ENCODE data around the gene SNAP47.

Gene SNAP47

GRCh38 chr1:227753999-227754711 is 18.9 kb downstream of the SNAP47 start:
- DNase-seq, result no peak

GRCh38 chr1:227754958-227755357 is 19.7 kb downstream of the SNAP47 start:
- no peak for DNase-seq

GRCh38 chr1:227756172-227756959 is 21.1 kb downstream of the SNAP47 start:
- DNase-seq, result no peak

GRCh38 chr1:227757781-227758180 is 22.5 kb downstream of the SNAP47 start:
- DNase-seq, result no peak

GRCh38 chr1:227758366-227758765 is 23.1 kb downstream of the SNAP47 start:
- no peak for DNase-seq

- no peak for DNase-seq
Measured at GRCh38 chr1:227759341-227760300, 24.4 kb downstream of the SNAP47 start.

- no peak for DNase-seq
Measured at GRCh38 chr1:227760377-227760776, 25.1 kb downstream of the SNAP47 start.

- no peak for DNase-seq
Measured at GRCh38 chr1:227761621-227762230, 26.5 kb downstream of the SNAP47 start.

- peak; percentile 95 for DNase-seq
Measured at GRCh38 chr1:227762231-227762911, 27.1 kb downstream of the SNAP47 start.

GRCh38 chr1:227763246-227764018 is 28.2 kb downstream of the SNAP47 start:
- DNase-seq, result no peak

- no peak for DNase-seq
Measured at GRCh38 chr1:227764019-227764391, 28.8 kb downstream of the SNAP47 start.

- DNase-seq, result no peak
Measured at GRCh38 chr1:227765261-227766014, 30.2 kb downstream of the SNAP47 start.

- DNase-seq, result peak; percentile 99
Measured at GRCh38 chr1:227766015-227766634, 30.9 kb downstream of the SNAP47 start.

- no peak for DNase-seq
Measured at GRCh38 chr1:227766653-227767277, 31.5 kb downstream of the SNAP47 start.

GRCh38 chr1:227767401-227768124 is 32.3 kb downstream of the SNAP47 start:
- DNase-seq, result no peak

- peak; percentile 51 for DNase-seq
Measured at GRCh38 chr1:227768125-227768439, 32.8 kb downstream of the SNAP47 start.

GRCh38 chr1:227768640-227769039 is 33.4 kb downstream of the SNAP47 start:
- no peak for DNase-seq

GRCh38 chr1:227769047-227769935 is 34.1 kb downstream of the SNAP47 start:
- DNase-seq, result no peak

All from DMS153 (cell line).